Neural progenitor cell (in vitro differentiated cells): ENCODE data around the gene GDE1.

Source experiments
- EZH2 ChIP-seq: fragments of 200-600 bp; sonication (generic); IDR thresholded peaks from 2 replicates; pipeline ENCODE4 v1.6.1; 2017; ENCODE audit warnings: antibody characterized with exemption, mild to moderate bottlenecking, moderate library complexity
- TF ChIP-seq, protein P1 (sequence below): fragments of 200-600 bp; sonication (generic); IDR thresholded peaks from 2 replicates; pipeline ENCODE4 v1.5.1; 2017; ENCODE audit warnings: antibody characterized with exemption, mild to moderate bottlenecking

DNA sequence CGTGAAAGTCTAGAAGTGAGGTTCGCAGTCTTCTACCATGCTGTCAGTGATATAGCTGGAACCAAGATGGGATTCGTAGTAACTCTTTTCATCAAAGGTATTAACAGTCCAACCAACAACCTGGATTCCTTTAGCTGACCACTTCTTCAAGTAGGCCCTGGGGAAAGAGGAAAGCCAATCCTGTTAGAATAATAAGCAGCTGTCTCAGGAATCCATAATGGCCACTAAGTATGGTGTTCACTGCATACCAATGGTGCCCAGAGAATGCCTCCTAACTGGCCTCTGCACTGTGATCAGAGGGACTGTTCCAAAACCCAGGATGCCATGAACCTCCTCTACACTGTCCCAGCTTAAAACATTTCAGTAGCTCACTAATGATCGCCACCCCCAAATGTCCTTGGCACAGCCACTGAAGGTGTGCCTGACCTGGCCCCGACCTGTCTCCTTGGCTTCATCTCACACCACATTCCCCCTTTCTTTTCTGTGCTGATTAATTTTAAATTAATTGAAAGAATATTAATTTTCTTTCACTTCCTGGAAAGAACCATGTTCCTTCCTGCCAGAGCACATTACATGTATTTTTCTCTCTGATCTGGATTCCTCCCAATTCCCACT lies 18.3 kb downstream of the GDE1 start:
- TF ChIP-seq, protein P1, sequence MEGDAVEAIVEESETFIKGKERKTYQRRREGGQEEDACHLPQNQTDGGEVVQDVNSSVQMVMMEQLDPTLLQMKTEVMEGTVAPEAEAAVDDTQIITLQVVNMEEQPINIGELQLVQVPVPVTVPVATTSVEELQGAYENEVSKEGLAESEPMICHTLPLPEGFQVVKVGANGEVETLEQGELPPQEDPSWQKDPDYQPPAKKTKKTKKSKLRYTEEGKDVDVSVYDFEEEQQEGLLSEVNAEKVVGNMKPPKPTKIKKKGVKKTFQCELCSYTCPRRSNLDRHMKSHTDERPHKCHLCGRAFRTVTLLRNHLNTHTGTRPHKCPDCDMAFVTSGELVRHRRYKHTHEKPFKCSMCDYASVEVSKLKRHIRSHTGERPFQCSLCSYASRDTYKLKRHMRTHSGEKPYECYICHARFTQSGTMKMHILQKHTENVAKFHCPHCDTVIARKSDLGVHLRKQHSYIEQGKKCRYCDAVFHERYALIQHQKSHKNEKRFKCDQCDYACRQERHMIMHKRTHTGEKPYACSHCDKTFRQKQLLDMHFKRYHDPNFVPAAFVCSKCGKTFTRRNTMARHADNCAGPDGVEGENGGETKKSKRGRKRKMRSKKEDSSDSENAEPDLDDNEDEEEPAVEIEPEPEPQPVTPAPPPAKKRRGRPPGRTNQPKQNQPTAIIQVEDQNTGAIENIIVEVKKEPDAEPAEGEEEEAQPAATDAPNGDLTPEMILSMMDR = no peak
- no peak for TF ChIP-seq EZH2
